SU-DHL-6 (cell line): ENCODE data around the gene HAPLN3.

Source experiments
- H2AFZ ChIP-seq: fragments of 200-600 bp; sonication (generic); 2 replicates; pipeline ENCODE4 v1.6.1; 2014; ENCODE audit warnings: low read depth, mild to moderate bottlenecking, moderate library complexity, mixed read lengths, antibody characterized with exemption, low read length; ENCODE audit not compliant: severe bottlenecking
- H3F3A ChIP-seq: fragments of 200-600 bp; shearing (Covaris generic); 2 replicates; pipeline ENCODE4 v1.6.0; 2016; ENCODE audit warnings: antibody characterized with exemption, mild to moderate bottlenecking; ENCODE audit not compliant: insufficient read depth
- H3K27ac ChIP-seq: fragments of 200-600 bp; sonication (generic); 2 replicates; pipeline ENCODE4 v1.5.1; 2016; ENCODE audit warnings: low read depth, mild to moderate bottlenecking, low read length, moderate library complexity, mixed read lengths
- H3K27me3 ChIP-seq: fragments of 200-600 bp; sonication (generic), shearing (Covaris generic); 2 replicates; pipeline ENCODE4 v1.6.0; 2014; ENCODE audit warnings: mild to moderate bottlenecking, low read length
- H3K36me3 ChIP-seq: fragments of 200-600 bp; sonication (generic); 2 replicates; pipeline ENCODE4 v1.6.1; 2014; ENCODE audit warnings: mild to moderate bottlenecking, low read length, mixed read lengths
- H3K4me2 ChIP-seq: fragments of 300-600, 200-600 bp; shearing (Covaris generic), sonication (generic); 2 replicates; pipeline ENCODE4 v1.6.0; 2014; ENCODE audit warnings: low read length, low read depth, mild to moderate bottlenecking; ENCODE audit not compliant: poor library complexity, severe bottlenecking
- H3K4me3 ChIP-seq: fragments of 200-600 bp; sonication (generic); 2 replicates; pipeline ENCODE4 v1.5.1; 2014; ENCODE audit warnings: antibody characterized with exemption, low read length, mild to moderate bottlenecking, mixed read lengths; ENCODE audit not compliant: insufficient read depth, poor library complexity, severe bottlenecking
- H3K79me2 ChIP-seq: fragments of 200-600 bp; sonication (generic); 2 replicates; pipeline ENCODE4 v1.6.1; 2014; ENCODE audit warnings: mild to moderate bottlenecking, low read length, moderate library complexity; ENCODE audit not compliant: insufficient read depth
- H3K9ac ChIP-seq: fragments of 200-600 bp; sonication (generic); 2 replicates; pipeline ENCODE4 v1.7.0; 2014; ENCODE audit warnings: mild to moderate bottlenecking, low read length
- H3K9me2 ChIP-seq: fragments of 200-600 bp; sonication (generic); replicated peaks from 2 replicates; pipeline ENCODE4 v1.6.1; 2014; ENCODE audit warnings: low read length; ENCODE audit not compliant: insufficient read depth
- H3K9me3 ChIP-seq: fragments of 200-600 bp; sonication (generic); 2 replicates; pipeline ENCODE4 v1.6.1; 2014; ENCODE audit warnings: low read length, mixed read lengths; ENCODE audit not compliant: insufficient read depth
- H4K20me1 ChIP-seq: fragments of 200-600 bp; sonication (generic); 2 replicates; pipeline ENCODE4 v1.6.1; 2014; ENCODE audit warnings: low read depth, mild to moderate bottlenecking, antibody characterized with exemption, low read length, moderate library complexity, mixed read lengths
- EZH2phosphoT487 ChIP-seq: fragments of 200-600 bp; sonication (generic), shearing (Covaris generic); conservative IDR thresholded peaks from 2 replicates; pipeline ENCODE4 v1.6.1; 2018; ENCODE audit warnings: mild to moderate bottlenecking, antibody characterized with exemption, low read length, moderate library complexity, mixed read lengths
- TF ChIP-seq, protein P1 (sequence below): fragments of 200-600 bp; sonication (generic); IDR thresholded peaks from one replicate; pipeline ENCODE4 v1.5.1; 2017; ENCODE audit warnings: antibody characterized with exemption, mild to moderate bottlenecking, low read length, moderate library complexity; ENCODE audit not compliant: insufficient read depth, poor library complexity, severe bottlenecking

The HAPLN3 gene

GRCh38 chr15:88833731-88834100 lies 61.6 kb downstream of the HAPLN3 start:
- Histone ChIP-seq H3K27me3 (no peaks in the 10 kb centered on the region), H3K9ac (no peak overlapping the region), H3K4me2 (no peak overlapping the region), H4K20me1 (no peaks in the 10 kb centered on the region), H3K9me2 (no peaks in the 10 kb centered on the region), H3K4me3 (no peak overlapping the region), H2AFZ (no peak overlapping the region), H3F3A (no peaks in the 10 kb centered on the region), H3K9me3 (no peaks in the 10 kb centered on the region), H3K27ac (no peak overlapping the region), H3K79me2 (no peaks in the 10 kb centered on the region), H3K36me3 (no peaks in the 10 kb centered on the region)
- TF ChIP-seq EZH2phosphoT487: no peak
- TF ChIP-seq, protein P1, sequence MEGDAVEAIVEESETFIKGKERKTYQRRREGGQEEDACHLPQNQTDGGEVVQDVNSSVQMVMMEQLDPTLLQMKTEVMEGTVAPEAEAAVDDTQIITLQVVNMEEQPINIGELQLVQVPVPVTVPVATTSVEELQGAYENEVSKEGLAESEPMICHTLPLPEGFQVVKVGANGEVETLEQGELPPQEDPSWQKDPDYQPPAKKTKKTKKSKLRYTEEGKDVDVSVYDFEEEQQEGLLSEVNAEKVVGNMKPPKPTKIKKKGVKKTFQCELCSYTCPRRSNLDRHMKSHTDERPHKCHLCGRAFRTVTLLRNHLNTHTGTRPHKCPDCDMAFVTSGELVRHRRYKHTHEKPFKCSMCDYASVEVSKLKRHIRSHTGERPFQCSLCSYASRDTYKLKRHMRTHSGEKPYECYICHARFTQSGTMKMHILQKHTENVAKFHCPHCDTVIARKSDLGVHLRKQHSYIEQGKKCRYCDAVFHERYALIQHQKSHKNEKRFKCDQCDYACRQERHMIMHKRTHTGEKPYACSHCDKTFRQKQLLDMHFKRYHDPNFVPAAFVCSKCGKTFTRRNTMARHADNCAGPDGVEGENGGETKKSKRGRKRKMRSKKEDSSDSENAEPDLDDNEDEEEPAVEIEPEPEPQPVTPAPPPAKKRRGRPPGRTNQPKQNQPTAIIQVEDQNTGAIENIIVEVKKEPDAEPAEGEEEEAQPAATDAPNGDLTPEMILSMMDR: no peak

- Histone ChIP-seq H3K4me2 (no peak overlapping the region), H3K9ac (no peak overlapping the region), H3K36me3 (no peaks in the 10 kb centered on the region), H3K9me2 (no peaks in the 10 kb centered on the region), H4K20me1 (no peaks in the 10 kb centered on the region), H3K79me2 (no peaks in the 10 kb centered on the region), H3K4me3 (no peak overlapping the region), H2AFZ (no peak overlapping the region), H3K9me3 (no peaks in the 10 kb centered on the region), H3K27ac (no peak overlapping the region), H3F3A (no peaks in the 10 kb centered on the region), H3K27me3 (no peaks in the 10 kb centered on the region)
- TF ChIP-seq, protein P1: no peak
Observed at GRCh38 chr15:88832820-88833730, 62.3 kb downstream of the HAPLN3 start.

GRCh38 chr15:88830016-88830415 lies 65.3 kb downstream of the HAPLN3 start:
- Histone ChIP-seq H3K4me3 (no peak overlapping the region), H3F3A (no peaks in the 10 kb centered on the region), H3K36me3 (no peaks in the 10 kb centered on the region), H2AFZ (no peak overlapping the region), H4K20me1 (no peaks in the 10 kb centered on the region), H3K9me3 (no peaks in the 10 kb centered on the region), H3K9me2 (no peaks in the 10 kb centered on the region), H3K27ac (no peak overlapping the region), H3K79me2 (no peaks in the 10 kb centered on the region), H3K4me2 (no peak overlapping the region), H3K27me3 (no peaks in the 10 kb centered on the region), H3K9ac (no peak overlapping the region)
- TF ChIP-seq EZH2phosphoT487: no peak
- TF ChIP-seq, protein P1: no peak
